HEK293T (cell line): ENCODE measurements around the gene DNAH7.

Experiments used
- BHLHE40 ChIP-seq: fragments of 450-650 bp; IDR thresholded peaks from 2 replicates; pipeline ENCODE4 v1.6.1; 2016; ENCODE audit warnings: mild to moderate bottlenecking, moderate library complexity, borderline replicate concordance
- FOXA1 ChIP-seq: fragments of 450-650 bp; IDR thresholded peaks from 2 replicates; pipeline ENCODE4 v1.6.1; 2016; ENCODE audit warnings: mild to moderate bottlenecking
- LEF1 ChIP-seq: fragments of 450-650 bp; IDR thresholded peaks from 2 replicates; pipeline ENCODE4 v1.6.1; 2017; ENCODE audit warnings: mild to moderate bottlenecking, borderline replicate concordance
- TF ChIP-seq, protein P1 (sequence below): fragments of 450-650 bp; IDR thresholded peaks from 2 replicates; pipeline ENCODE4 v1.6.1; 2016

DNA sequence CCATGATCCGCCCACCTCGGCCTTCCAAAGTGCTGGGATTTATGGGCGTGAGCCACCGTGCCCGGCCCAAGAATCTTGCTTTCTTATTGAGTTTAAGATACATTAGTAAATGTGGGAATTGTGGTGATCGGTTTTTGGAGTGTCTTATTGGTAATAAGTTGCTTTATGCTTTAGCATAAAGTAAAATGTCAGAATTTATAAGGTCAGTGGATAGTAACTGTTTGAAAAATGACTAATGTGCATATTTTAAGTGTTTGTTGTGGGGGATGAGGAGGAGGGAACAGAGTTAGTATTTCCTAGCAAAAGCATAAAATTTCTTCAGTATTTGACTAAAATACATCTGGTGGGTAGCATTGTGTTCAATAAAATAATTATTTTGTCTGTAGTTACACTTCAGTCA is 334.2 kb downstream of the DNAH7 start:
- no peak for TF ChIP-seq BHLHE40
- TF ChIP-seq LEF1, result no peak
- TF ChIP-seq, protein P1, sequence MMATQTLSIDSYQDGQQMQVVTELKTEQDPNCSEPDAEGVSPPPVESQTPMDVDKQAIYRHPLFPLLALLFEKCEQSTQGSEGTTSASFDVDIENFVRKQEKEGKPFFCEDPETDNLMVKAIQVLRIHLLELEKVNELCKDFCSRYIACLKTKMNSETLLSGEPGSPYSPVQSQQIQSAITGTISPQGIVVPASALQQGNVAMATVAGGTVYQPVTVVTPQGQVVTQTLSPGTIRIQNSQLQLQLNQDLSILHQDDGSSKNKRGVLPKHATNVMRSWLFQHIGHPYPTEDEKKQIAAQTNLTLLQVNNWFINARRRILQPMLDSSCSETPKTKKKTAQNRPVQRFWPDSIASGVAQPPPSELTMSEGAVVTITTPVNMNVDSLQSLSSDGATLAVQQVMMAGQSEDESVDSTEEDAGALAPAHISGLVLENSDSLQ, result no peak
- no peak for TF ChIP-seq FOXA1
